ENCODE data around the gene RAD9A.

The RAD9A gene

DNA sequence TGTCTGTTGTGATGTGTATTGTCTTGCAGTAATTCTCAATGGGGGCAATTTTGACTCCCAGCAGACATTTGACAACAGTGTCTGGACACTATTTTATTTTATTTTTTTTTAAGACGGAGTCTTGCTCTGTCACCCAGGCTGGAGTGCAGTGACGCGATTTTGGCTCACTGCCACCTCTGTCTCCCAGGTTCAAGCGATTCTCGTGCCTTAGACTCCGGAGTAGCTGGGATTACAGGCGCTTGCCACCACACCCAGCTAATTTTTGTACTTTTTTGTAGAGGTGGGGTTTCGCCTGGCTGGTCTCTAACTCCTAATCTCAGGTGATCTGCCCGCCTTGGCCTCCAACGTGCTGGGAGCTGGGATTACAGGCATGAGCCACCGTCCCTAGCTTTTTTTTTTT lies 37.9 kb downstream of the RAD9A start:
- no peak for DNase-seq

DNA sequence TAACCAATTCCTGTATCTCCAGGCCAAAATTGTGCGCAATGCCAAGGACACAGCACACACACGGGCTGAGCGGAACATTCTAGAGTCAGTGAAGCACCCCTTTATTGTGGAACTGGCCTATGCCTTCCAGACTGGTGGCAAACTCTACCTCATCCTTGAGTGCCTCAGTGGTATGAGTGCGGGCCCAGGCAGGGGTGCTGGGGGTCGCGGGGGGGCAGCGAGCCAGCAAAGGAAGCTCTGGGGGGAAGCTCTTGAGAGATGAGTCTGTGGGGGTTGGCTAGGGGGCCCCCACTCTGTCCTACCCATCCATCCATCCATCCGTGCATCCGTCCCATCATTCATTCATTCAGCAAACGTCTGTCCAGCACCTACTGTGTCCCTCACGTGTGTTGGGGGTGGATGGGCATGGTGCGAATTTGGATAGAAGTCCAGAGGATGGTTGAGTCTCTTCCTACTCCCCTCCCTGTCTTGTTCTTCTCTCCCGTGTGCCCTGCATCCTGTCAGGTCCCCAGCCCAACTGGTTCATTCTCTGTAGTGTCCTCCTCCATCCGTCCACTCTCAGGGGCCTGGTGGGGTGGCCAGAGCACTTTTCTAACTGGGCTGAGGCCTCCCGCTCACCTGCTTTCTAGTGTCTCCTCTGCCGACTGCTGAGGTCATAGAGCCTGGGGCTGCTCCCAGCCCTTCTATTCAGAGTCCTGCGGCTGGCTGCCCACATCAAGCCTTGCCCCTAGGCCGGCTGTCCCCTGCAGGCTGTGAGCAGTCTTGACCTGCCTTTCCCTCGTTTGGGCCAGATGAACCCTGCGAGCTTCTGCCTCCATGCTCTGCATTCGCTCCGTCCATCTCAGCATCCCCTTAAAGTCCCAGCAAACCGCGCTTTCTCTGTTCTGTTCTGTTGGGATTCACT lies 39.8 kb downstream of the RAD9A start:
- no peak for DNase-seq

DNA sequence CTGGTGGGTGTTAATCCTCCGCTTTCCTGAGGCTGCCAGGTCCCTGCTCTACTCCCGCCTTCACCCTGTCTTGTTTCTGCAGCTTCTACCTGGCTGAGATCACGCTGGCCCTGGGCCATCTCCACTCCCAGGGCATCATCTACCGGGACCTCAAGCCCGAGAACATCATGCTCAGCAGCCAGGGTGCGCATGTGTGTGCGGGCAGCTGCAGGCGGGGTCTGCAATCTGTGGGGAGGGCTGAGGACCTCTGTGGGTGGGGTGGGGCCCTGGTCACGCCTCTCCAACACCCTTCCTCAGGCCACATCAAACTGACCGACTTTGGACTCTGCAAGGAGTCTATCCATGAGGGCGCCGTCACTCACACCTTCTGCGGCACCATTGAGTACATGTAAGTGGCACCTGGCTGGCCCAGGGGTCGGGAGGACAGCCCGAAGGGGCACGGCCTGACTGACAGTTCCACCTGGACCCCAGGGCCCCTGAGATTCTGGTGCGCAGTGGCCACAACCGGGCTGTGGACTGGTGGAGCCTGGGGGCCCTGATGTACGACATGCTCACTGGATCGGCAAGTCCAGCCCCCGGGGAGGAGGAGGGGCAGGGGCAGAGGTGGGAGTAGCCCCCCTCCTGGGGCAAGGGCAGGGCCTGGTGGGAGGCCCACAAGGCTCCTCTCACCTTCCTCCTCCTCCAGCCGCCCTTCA lies 41.0 kb downstream of the RAD9A start:
- DNase-seq: no peak

DNA sequence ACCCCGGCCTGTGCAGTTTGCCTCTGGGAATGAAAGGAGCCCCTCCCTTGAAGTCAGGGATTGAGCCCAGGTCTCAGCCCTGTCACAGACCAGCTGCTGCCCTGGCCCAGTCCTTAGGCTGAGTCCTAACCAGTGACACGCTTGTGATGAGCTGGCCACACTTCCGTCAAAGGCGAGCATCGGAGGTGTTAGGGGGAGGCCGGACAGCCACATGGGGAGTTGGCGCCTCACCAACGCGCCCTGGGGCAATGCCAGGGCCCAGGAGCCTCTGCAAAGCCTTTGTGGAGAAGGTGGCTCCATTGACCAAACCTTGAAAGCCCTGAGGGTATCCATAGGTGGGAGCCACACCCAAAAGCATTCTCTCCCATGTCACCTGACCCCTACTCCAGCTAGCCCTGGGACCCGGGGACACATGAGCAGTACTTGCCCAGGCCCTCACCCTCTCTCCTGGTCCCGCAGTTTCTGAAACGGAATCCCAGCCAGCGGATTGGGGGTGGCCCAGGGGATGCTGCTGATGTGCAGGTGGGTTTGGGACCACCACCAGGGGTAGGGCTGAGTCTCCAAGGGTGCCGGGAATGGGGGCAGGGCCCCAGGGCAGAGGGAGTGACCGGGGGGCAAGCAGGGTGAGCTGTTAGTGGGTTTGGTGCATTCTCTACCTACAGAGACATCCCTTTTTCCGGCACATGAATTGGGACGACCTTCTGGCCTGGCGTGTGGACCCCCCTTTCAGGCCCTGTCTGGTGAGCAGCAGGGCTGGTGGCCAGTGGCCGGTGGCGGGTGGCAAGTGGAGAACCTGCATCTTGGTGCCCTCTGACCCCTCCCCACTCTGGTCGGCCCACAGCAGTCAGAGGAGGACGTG lies 42.0 kb downstream of the RAD9A start:
- DNase-seq: no peak

DNA sequence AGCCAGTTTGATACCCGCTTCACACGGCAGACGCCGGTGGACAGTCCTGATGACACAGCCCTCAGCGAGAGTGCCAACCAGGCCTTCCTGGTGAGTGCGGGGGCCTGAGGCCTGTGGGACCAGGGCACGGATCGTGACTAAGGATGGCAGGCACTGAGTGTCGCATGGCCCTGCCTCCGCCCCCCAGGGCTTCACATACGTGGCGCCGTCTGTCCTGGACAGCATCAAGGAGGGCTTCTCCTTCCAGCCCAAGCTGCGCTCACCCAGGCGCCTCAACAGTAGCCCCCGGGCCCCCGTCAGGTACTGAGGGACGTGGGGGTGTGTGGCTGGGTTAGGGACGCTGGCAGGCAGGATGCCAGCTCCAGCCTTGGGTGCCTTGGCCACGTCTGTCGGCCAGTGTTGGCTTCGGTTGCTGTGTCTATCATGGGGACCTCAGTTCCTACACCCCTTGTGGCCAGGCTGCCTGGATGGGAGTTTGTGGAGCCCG lies 42.7 kb downstream of the RAD9A start:
- no peak for DNase-seq

DNA sequence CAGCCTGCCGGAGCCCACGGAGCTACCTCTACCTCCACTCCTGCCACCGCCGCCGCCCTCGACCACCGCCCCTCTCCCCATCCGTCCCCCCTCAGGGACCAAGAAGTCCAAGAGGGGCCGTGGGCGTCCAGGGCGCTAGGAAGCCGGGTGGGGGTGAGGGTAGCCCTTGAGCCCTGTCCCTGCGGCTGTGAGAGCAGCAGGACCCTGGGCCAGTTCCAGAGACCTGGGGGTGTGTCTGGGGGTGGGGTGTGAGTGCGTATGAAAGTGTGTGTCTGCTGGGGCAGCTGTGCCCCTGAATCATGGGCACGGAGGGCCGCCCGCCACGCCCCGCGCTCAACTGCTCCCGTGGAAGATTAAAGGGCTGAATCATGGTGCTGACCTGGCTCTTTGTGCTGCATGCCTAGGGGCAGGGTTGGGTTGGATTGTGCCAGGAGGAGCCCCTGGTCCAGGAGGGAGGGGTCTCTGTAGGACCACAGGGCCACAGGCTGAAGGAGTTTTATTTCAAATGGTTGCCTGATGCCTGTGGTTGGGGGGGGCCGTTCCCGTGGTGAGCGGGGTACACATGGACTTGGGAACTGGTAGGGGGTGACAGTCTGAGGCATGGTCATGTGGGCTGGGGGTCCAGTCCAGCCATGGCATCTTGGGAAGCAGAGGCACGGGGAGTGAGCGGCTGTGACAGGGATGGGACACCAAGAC lies 43.4 kb downstream of the RAD9A start:
- no peak for DNase-seq

DNA sequence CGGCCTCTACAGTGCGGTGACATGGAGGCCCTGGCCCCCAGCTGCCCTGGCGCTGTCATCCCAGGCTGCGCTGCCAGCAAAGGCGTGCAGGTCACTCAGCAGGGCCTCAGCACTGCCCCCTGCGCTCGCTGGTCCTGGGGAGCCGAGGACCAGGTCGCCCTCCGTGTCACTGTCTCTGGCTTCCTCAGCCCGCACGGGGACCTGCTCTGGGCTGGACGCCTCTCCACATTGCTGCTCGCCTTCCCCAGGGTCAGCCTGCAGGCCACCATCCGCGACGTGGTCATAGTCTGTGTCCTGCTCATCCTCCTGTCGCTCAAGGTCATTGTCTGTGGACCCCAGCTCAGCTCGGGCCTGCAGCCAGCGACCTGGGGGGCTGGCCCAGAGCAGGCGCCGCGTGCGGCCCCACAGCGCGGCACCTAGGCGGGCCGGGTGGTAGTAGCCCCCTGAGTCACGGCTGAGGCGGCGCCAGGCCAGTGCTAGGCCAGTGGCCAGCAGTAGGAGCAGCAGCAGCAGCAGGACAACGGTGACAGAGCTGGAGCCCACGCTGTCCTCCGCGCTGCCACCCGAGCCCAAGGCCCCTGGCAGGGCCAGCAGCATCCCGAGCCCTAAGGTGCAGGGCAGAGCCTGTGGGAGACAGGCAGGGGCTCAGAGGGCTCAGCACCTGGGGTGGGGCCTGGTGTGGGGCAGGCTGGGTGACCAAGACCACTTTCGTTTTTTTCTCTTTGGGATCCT lies 44.1 kb downstream of the RAD9A start:
- no peak for DNase-seq

DNA sequence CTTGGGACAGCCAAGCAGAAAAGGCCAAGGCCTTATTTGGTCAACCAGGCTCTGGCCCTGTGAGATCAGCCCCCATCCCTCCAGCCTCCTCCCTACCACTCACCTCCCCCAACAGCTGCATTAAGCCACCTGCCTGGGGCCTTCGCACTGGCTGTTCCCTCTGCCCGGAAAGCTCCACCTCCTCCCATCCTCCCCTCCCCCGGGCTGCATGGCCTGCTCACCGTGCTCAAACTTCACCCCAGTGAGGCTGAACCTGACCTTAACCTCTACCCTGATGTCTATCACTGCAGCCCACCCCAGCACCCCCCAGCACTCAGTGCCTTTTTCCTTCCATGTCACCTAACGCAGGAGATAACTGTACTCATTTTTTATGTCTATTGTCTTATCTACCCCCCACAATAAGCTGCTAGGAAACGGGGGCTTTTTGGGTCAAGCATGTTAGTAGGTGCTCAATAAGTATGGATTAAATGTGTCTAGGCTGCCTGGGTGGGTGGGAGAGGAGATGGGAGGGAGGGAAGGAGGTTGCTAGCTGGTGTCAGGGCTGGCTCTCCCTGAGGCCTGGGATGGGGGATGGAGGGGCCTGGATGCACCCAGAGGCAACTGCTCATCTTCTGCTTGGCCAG lies 44.8 kb downstream of the RAD9A start:
- peak; percentile 60 for DNase-seq

DNA sequence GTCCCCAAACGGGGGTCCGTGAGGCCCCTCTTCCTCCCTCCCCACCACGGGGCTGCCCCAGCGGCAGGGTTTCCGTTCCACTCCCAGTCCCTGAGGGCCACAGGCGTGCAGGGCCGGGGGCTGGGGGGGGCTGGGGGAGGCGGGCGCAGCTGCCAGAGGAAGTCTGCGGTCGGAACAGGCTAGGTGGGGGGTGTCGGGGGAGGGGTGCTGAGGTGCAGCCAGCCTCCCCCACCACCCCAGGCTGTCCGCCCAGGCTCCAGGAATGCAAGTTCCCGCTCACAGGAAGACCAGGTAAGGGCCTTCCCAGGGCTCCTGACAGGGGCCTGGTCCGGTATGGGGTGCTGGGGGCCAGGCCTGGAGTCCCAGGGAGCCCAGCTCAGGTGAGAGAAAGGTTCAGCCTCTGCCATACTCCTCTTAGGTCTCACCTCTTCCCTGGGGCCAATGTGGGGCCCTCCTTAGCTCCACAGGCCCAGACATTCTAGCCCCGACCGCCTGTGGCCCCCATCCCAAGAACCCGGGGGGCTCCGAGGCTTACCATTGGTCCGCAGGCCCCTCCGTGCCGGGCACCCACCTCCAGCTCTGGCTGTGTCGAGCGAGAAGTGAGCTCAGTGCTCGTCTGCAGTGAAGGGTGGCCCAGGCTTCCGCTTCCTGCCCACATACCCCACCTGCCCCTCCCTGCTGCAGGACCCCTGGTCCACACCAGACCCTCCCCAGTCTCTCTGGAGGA lies 45.5 kb downstream of the RAD9A start, which contains the start of gene PTPRCAP:
Gene PTPRCAP (minus strand): TSS at position 601 of the 727 bp plus-strand sequence. CDS start 63 bp downstream, at position 538.
- peak; percentile 77 for DNase-seq

DNA sequence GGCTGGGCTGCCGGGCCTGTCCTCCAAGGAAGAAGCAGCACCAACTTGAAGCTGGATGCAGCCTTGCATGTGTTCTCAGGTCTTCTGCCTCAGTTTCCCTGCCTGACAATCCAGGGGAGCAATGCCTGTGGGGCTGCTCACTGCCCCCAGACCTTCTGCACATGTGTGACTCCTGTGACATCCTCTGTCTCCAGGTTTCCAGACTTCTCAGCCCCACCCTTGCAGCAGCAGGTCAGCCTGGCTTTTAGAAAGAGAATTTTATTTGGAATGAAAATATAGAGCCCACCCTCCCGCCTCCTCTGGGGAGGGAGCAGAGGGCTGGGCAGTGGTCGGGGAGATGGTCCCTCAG lies 46.0 kb downstream of the RAD9A start:
- DNase-seq: no peak

DNA sequence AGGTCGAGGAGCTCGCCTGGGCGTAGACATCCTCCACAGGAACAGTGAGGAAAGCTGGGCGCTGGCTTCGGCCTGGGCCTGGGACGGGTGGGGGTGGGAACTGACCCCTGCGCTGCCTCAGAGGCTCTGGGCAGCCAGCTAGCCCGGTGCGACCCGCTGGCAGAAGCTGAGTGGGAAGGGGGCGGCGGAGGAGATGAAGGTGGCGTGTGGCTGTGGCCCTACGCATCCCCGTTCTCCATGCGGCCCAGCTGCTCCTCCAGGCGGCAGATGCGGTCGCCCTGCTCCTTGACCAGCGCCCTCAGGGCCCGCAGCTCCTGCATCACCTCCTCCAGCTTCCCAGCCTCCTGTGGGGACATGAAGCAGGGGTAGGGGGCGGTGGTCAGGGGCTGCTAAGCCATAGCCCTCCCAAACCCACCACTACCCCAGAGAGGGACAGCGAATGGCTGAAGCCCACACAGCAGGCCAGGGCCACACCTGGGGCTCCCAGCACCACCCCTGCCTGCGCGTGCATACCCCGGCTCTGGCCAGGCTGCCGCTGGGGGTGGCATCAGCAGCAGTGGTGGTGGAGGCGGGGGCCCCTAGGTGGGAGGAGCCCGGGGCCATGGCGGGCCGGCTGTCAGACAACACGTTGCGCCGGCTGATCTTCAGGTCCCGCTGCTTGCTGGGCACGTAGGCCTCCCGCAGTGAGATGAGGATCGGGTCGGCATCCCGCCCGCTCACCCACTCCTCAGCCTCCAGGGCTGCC lies 46.5 kb downstream of the RAD9A start:
- peak; percentile 78 for DNase-seq

DNA sequence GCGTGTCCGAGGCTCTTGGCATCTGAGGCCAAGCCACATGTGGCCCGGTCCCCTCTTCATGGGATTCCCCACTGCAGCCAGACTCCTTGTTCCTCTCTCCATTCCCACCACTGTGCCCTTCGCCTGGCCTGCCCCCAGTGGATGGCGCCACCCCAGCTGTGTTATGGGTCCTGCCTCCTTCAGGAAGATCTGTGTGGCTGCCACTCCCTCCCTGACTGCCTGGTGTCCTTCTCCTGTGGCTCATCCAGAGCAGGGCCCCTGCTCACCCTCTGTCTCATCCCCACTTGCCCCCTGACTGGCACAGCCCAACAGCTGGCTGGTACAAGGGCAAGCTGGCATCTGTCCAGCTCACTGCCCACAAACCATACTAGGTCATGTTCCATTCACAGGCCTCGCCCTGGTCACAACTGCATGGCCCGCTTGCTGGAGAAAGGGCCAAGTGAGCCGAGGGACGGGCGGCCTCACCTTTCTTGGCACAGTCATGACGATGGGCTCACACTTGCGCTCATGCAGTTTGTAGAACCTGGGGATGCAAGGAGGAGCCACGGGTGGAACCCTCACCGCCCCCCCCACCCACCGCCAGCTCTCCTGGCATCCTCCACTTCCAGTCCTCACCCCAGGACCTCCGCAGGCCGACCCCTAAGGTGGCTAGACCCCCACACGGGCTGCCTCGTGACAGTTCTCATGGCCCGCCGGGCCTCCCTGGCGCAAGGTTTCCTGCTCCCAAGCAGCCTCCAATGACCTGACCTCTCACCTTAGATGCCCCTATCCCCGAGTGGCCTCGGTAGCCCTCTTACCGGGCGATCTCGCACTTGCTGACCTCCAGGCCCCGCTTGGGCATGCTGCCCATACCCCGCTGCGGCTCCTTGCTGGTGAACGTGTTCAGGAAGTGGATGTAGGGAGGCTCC lies 47.8 kb downstream of the RAD9A start:
- no peak for DNase-seq

DNA sequence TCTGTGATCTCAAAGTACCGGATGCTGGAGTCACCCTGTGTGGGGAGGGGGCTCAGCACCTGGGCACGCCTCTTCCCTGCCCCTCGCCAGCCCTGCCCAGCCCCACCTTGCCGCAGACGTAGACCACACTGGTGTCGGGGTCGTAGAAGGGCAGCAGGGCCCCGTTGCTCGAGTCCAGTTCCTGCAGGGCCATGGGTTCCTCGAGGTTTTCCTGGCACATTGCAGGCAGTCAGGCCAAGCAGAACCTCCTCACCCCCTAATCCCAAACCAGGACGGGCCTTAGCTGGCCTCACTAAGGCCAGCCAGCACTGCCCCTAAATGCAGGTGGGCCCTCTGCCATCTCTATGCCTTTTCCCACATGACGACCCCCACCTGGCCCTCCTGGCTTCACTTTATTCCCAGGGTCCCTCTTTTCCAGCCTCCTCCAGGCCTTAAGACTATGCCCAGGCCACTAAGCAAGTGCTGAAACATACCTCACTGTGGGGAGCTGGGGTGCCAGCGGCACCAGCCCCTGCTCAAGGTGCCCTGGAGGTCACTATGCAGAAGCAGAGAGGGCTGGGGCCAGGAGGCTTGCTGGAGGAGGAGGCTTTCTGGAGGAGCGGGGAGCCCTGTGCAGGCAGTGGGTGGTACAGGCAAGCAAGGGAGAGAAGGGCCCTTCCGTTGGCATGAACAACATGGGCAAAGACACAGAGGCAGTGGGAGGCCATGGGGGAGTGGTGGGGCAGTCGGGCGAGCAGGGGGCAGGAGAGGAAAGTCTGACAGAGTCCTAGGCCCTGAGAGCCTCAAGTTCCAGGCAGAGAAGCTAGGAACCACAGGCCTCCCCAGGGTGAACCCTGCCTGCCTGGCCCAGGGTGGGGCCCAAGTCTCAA lies 48.7 kb downstream of the RAD9A start:
- no peak for DNase-seq

DNA sequence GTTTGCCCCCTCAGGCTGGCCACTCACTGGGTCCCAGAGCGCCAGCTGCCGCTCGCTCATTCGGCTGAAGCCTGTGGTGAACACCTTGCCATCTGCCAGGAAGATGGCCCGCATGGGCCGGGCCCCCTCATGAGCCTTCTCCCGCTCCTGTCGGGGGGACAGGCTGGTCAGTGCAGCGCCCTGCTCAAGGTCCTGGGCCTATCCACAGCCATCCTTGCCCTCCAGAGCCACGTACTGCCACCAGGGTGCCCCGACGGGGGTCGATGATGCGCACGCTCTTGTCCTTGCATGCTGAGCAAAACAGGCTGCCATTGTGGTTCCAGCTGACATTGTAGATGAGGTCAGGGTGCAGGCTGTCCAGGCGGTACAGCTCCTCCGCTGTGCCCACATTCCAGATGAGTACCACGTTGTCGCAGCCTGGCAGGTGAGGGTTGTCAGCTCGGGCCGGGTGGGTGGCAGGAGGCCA lies 49.3 kb downstream of the RAD9A start:
- DNase-seq: no peak

DNA sequence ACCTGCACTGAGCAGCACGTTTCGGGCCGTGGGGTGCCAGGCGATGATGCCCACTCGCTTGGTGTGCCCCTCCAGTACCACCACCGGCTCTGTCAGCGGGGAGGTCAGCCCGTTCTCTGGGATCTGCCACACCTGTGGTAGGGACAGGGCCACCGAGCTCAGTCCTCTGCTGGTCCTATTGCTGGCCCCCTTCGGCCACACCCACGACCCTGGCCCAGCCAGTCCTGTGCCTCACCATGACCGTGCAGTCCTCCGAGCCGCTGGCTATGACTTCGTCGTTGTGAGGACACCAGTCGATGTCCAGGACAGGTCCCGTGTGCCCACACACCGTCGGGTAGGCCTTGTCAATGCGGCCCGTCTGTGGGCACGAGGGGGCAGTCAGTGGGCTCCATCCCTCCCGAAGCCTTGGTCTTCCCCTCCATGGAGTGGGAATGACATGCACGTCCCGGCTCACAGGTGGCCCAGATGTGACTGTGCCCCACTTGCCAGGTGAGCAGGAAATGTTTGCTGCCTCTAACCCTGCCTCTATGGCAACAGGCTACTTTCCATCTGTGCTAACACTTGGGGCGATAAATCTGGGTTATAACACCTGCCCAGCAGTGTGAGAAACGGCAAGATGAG lies 50.1 kb downstream of the RAD9A start:
- DNase-seq: no peak

DNA sequence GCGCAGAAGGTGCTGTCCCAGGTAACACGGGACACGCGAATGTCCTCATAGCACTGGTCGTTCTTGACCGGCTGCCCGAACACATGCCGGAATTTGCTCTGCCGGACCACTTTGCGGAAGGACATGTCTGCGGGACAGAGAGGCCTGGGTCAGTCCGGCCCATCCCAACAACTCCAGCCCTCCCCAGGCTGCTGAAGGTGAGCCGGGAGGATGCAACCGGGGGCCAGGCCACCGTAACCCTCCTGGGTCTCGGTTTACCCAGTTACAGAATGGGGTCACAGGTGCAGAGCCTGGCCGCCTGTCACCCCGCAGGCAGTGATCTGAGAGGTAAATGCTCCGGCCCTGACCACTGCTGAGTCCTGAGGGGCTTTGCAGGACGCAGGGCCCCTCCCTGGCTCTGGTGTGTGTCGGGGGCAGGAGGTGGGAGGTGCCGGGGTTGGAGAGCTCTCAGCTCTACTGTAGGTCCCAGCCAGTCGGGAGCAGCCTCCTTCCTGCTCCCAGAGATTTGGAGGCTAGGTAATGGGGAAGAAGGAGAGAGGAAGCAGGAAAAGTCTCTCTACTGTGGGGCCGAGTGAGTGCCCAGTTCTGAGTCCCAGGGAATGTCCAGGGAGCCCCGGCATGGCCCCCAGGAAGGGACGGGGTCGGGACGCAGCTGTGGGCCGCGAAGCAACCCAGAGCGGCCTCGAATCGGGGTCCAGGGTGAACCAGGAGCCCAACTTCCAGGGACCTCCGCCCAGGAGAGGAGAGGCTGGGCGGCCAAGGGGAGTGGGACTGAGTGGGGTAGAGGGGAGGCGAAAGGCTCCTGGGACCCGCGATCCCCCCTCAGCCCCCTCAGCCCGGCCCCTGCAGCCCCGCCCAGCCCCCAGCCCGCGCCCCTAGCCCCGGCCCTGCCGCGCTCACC lies 51.0 kb downstream of the RAD9A start:
- no peak for DNase-seq

All from activated CD4-positive, alpha-beta T cell treated with anti-CD3 and anti-CD28 coated beads, Interleukin-2, amount 50 U/mL, for 1 hour (primary cell).